ENCODE results near the gene RGS6.
"Not testable (repeated sequence)": the region's sequence is repeated elsewhere in the genome, so short reads cannot be mapped to it uniquely, and the experiment has no call there.

The RGS6 gene

GRCh38 chr14:72472845-72473244 is 540.6 kb downstream of the RGS6 start:
- DNase-seq, result no peak

- no peak for DNase-seq
Observed at GRCh38 chr14:72476657-72477499, 544.6 kb downstream of the RGS6 start.

DNA sequence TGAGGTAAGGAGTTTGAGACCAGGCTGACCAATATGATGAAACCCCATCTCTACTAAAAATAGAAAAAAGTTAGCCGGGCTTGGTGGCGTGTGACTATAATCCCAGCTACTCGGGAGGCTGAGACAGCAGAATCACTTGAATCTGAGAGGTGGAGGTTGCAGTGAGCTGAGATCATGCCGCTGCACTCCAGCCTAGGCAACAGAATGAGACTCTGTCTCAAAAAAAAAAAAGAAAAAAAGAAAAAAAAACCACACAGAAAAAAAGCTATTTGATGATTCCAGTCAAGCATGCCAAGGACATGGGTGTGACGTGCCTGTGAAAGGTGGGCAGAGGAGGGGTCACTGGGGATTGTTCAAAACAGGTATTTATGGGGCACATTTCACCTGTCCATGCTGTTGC is 545.3 kb downstream of the RGS6 start:
- not testable (repeated sequence) for DNase-seq

- DNase-seq, result no peak
Observed at GRCh38 chr14:72478471-72478893, 546.3 kb downstream of the RGS6 start.

DNA sequence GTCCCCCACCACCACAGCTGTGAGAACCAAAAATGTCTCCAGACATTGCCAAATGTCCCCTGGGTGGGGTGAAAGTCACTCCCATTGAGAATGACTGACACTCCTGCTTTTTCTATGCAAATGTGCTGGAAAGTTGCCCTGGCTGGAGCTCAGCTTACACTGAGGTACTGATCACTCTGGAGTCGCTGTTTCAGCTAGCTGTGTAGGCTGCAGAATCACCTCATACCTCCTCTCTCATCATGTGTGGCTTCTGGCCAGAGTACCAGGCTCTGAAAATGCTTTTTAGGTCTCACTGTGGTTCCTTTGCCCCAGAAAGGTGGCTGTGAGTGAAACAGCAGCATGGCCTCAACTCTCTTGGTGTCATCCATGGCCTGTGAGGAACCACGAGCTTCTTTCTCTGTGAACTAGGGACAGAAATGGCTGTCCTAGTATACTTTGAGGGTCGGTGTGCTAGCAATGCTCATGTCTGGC is 547.3 kb downstream of the RGS6 start:
- no peak for DNase-seq

DNA sequence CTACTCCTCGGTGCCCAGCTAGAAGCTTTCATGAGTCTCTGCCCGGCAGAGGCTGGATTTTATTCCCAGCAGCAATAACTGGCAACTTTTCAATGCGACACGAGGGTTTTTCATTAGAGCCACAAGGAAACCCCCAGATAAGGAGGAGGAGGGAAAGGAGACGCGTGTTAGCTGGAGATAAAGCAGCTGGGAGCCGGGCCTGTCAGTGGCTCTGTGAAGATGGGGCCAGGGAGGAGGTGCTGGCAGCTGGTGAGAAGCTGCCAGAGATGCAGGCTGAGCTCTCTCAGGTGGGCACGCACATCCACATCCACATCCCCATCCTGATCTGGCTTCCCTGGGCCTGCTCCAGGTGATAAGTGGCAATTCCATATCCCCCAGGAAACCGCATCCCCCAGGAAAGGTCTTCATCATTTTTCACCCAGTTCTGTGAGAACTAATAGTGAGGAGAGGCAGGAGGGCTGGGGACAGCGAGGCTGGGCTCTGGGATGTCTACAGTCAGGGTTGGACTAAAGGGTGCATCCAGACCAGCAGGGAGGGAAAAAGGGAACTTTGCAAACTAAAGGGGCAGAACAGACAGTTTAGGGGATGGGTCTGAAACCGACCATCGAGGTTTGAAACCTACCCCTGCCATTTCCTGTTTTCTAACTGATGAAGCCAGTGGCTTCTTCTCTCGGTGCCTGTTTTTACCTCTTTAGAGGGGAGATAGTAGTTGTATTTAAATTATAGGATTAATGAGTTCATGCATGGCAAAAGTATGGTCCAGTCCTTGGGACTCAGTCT is 548.4 kb downstream of the RGS6 start:
- DNase-seq, result no peak

DNA sequence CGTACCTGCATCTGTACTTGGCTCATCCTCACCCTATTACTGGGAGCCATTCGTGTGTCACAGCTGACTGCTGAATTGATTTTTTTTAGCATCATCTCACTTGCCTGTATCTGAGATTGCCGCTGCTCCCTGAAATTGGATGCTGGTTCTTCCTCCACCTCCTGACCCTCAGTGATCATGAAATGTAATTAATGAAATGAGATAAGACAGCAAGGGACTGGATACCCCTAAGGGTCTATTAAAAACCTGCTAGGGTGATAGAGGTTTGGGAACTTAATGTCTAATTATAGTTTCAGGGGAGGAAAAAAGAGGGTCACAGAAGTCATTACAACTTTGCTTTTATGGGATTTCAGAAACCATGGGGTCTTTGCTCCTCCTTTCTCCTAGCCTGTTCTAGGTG is 551.1 kb downstream of the RGS6 start:
- no peak for DNase-seq

- DNase-seq, result no peak
Observed at GRCh38 chr14:72485695-72486094, 553.5 kb downstream of the RGS6 start.

- DNase-seq, result no peak
Observed at GRCh38 chr14:72488514-72488913, 556.3 kb downstream of the RGS6 start.

DNA sequence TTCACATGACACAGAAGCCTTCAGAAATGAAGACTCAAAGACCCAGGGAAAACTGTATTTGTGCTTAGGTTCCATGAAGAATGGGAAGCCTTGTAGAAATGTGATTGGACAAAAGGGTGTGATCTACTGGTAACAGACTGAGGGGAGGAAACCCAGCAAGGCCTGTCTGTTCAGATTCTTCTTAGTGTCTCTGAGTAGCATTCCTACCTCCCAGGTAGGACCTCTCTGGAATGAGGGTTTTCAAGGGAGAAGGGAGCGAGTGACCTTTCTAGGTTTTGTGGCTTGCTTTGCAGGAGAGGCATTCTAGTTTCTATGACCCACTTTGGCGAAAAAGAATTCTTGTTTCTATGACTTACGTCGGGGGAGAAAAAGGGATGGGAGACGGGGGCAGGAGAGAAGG is 560.0 kb downstream of the RGS6 start:
- no peak for DNase-seq

- DNase-seq, result no peak
Observed at GRCh38 chr14:72495668-72496067, 563.4 kb downstream of the RGS6 start.

DNA sequence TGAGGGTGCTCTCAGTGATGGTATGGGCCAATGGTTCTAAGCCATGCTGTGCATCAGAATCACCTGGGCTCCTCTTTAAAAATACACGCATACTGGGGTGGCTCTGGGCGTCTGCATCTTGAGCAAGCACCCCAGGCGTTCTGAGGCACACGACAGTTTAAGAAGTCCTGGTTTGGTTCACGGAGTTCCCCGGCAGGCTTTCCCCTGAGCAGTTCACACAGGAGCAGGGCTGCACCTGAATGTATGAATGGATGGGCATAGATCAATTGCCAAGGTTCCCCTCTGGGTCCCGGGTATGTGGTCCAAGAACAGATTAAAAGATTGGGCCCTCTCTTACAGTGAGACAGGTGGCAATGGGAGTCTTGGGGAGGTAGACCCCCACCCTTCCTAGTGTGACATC is 566.4 kb downstream of the RGS6 start:
- DNase-seq, result no peak

DNA sequence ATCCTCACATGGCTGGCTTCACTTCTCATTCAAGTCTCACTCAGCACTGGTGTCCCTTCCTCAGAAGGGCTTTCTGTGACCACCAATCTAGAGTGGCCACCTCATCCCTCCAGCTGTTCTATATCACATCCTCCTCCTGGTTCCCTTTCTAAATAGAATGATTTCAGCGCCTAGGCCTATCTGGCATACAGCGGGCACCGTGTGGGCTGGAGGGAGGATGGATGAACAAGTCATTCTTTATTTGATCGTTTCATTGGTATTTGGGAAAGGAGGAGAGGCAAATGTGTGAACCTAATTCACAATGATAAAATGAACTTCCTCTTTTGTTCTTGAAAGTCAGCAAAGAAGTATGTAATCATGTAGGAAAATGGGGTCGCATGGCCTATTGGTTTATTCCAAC is 567.5 kb downstream of the RGS6 start:
- no peak for DNase-seq

DNA sequence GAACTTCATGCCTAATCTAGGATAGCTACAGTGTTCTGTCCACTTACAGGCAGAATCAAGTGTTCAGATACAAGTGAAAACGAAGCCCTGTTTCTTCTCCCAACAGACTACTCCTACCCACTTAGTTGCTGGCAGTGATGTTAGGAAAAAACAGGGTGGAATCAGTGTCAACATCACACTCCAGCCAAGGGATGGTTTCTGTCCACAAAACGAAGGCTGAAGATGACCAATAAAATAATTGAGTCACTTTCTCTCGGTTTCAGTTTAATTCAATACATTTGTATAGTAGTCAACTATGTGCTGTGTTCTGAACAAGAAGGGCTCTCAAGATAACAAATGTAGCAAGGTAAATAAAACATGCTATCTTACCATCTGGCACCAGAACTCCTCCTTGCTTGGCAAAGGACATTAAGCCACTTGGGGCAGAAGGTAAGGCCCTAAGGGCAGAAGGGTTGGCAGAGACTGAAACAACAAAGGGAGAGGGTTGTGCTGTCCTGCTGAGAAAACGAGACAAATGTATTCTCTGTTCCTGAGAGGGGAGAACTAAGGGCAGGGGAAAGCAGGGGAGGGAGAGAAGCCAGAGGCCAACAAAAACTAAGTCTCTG is 568.1 kb downstream of the RGS6 start:
- peak; percentile 21 for DNase-seq

GRCh38 chr14:72501439-72501838 is 569.2 kb downstream of the RGS6 start:
- DNase-seq, result no peak

DNA sequence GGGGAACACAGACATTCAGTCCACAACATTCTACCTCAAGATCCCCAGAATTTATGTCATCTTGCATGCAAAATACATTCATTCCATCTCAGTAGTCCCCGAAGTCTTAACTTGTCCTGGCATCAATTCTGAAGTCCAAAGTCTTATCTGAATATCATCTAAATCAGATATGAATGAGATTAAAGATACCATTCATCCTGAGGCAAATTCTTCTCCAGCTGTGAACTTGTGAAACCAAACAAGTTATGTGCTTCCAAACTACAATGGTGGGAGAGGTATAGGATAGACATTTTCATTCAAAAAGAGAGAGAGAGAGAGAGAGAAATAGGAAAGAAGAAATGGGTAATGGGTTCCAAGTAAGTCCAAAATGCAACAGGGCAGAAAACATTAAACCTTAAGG is 571.0 kb downstream of the RGS6 start:
- no peak for DNase-seq

- no peak for DNase-seq
Observed at GRCh38 chr14:72503696-72504368, 571.6 kb downstream of the RGS6 start.

DNA sequence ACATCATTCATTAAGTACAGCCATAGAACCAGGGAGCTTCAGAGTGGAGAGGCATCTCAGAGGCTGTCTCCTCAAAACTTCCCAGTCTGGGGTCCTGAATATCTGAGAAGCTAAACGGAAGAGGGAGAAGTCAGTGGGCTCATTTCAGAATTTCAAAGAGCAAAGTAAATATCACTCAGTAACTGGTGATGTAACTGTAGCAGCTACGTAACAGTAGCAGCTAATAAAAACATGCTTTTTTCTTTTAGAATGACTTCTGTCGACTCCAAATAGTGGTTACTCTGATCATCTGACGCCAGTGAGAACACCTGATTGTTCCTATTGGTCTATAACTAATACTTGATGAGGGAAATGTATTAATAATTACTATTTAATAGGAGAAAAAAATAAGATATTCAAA is 578.3 kb downstream of the RGS6 start:
- DNase-seq, result no peak

- no peak for DNase-seq
Observed at GRCh38 chr14:72512281-72512680, 580.1 kb downstream of the RGS6 start.

DNA sequence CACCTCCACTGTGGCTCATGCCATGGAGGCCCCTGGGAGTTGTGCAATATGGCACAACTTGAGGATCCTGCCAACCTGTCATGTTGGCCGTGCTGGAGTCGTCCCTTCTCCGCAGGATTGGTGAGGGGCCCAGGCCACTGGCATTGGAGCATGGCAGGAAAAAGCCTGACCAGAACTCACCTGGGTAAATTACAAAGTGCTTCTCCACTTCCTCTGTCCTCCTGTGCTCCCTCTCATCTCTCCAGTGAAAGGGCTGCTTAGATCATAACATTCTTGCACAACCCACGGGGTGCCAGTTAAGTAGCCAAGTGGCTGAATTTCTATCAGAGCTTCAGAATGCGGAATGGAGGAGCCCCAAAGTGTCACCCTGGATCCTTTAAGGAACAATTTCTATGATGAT is 580.7 kb downstream of the RGS6 start:
- no peak for DNase-seq

DNA sequence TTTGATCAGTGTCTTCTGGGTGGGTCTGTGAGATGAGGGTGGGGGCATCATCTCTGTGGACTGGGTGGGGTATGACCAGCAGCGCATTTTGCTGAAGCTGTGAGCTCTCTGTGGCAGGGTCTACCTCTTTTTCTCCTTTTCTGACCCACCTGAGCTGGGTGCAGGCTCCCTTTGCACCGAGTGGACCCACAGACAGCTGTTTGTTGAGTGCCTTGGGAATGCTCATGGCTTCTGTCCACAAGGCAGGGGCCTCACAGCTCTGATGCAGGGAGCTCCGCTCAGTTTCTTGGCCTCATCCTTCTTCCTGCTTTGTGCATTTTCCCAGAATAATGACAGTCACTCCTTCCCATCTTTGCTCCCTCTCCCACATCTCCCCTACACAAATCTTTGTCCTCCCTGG is 581.1 kb downstream of the RGS6 start:
- no peak for DNase-seq

GRCh38 chr14:72513965-72514659 is 581.9 kb downstream of the RGS6 start:
- no peak for DNase-seq

DNA sequence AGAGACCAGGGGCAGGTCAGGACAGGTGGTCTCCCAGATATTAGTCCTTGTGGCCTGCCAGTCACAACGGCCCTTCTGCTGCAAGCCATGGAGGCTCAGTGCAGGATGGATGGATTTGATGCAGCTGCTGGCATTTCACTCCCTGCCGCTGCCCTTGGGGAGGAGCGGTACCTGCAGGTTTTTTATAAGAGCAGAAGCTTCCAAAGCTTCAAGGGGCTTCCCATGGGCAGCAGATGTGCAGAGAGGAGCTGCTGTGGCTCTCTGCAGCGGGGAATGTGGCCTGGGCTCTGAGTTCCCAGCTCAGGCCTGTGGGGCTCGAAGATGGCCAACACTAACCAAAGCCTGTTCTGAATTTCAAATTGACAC is 582.4 kb downstream of the RGS6 start:
- DNase-seq, result no peak
